HG03575 (cell line): ENCODE data around the gene GSC2.

Experiments used
- ATAC-seq: cut with Tn5 transposase; IDR thresholded peaks from one replicate; pipeline ENCODE4 v1.9.1; 2021; ENCODE audit not compliant: unreplicated experiment, insufficient number of reproducible peaks, low FRiP score; ENCODE audit errors: extremely low read depth

The GSC2 gene

GRCh38 chr22:19178657-19179496 is 28.8 kb upstream of the GSC2 start, which contains the start of gene SLC25A1:
Gene SLC25A1, minus strand, starts transcription at chr22:19178736. Its CDS starts 63 bp downstream, at chr22:19178673.
- no peak for ATAC-seq

DNA sequence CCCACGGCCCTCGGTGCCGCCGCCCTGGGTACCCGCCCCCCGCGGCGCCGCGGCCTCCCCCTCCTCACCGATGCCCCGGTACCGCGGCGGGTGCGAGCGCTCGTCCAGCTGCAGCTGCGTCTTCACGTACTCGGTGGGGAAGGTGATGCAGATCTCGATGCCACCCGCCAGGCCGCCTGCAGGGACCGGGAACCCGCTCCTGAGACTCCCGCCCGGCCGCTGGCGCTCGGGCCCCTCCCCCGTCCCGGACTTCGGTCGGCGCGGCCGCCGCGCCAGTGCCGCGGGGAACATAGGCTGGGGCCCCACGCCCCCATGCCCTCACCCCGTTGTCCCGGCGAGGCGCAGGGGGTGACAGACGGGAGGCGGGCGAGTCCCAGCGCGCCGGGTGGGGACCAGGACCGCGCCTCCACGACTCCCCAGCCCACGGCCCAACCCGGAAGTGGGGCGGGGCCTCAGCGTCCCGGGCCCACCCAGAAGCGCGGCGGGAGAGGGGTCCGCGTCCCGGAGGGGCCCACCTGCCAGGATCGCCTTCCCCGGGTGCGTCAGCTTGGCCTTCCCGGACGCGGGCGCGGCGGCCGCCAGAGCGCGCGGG is 28.1 kb upstream of the GSC2 start:
- no peak for ATAC-seq

GRCh38 chr22:19177164-19178064 is 27.3 kb upstream of the GSC2 start:
- no peak for ATAC-seq

DNA sequence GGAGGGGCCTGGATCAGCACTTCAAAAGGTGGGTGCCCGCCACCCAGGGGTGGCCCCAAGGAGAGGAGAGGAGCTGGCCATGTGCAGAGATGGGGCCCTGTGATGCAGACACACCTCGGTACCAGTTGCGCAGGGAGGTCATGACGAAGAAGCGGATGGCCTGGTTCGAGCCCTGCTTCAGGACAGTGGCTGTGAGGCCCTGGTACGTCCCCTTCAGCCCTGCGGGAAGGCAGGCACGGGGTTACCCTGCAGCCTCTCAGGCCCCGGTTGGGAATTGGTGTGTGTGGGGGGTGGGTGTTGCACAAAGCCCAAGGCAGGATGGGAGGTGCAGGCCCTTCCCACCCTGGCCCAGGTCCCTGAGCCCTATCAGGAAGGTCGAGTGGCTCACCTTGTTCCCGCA is 26.6 kb upstream of the GSC2 start:
- ATAC-seq: no peak

- ATAC-seq: no peak
Observed at GRCh38 chr22:19176175-19176643, 26.1 kb upstream of the GSC2 start.

GRCh38 chr22:19175602-19176174 is 25.6 kb upstream of the GSC2 start:
- no peak for ATAC-seq

- ATAC-seq: no peak
Observed at GRCh38 chr22:19175026-19175601, 25.0 kb upstream of the GSC2 start.

DNA sequence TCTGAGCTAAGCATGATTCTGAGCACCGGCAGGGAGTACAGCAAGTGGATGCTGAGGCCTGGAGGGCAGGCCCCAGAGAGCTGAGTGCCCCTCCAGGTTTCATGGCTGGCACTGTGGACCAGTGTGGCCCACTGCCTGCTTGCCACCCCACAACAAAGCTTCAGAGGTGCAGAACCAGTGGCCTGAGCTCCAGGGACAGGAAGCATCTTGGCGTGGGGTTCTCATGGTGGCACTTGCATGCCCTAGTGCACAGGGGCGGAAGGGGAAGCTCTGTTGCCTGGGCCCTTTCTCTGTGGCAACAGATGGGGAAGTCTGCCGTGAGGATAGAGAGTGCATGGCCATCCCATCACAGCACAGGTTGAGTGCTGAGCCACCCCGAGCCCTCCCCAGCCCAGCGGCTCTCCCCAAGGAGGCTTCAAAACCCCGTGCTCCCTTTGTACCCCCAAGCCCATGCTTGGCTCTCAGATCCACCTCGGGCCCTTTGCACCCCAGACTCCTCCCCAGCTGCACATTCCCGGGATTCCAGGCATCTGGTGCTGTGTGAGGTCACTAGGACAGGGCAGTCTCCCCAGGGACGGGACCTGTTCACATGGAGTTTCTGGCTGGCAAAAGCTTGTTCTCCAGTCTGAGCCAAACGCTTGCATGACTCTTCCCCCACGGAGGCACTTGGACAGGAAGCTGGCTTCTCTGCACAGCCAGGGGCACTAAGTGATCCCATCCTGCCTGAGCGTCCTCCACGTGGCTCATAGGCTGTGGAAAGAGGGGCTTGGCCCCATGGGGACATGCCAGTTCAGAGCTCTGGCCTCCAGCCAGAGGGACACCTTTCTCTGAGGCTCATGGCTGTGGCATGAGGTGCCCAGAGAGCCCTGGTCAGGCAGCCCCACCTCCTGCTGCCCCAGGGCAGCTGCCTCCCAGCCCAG is 24.3 kb upstream of the GSC2 start:
- ATAC-seq: no peak

- no peak for ATAC-seq
Observed at GRCh38 chr22:19173047-19174035, 23.2 kb upstream of the GSC2 start.

DNA sequence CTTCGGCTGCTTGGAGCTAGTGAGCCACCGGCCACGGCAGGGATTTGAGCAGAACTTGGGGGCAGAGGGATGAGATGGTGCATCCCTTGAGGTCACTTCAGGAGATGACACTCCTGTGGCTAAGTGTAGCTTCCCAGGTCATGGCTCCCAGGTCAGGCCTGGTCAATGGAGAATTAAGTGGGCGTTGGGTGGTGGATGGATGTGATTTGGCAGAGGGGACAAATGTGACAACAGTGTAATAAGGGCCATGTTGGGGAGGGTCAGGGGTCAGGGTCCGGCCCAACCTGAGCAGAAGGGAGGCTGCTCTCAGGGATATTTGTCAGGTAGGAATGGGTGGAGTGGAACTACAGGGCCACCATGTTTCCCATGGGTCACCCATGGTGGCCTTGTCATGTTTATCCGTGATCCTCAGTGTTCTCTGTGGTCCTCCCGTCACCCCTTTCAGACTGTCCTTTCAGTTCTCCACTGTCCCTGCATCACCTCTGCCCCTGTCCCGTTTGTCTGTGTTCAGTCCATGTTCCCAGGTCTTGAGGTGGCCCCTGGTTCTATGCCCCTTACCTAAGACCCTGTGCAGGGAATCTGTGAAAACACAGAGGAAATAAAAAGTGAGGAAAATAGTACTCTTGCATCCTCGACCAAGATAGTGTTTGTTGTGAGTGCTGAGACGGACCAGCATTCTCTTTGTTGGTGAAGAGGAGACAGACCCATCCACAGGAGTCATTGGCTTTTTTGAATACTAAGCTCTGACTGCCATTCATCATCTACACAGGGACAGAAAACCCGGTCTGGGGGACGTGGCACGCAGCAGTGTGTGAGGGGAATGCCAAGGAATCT is 22.3 kb upstream of the GSC2 start:
- no peak for ATAC-seq

- no peak for ATAC-seq
Observed at GRCh38 chr22:19169947-19170318, 19.8 kb upstream of the GSC2 start.

- ATAC-seq: no peak
Observed at GRCh38 chr22:19169002-19169946, 19.2 kb upstream of the GSC2 start.

GRCh38 chr22:19168088-19168890 is 18.2 kb upstream of the GSC2 start:
- no peak for ATAC-seq
